Ishikawa (cell line): ENCODE results near the gene PPP1R1C.

ENCODE experiments used
- CEBPB ChIP-seq: IDR thresholded peaks from 2 replicates; pipeline ENCODE4 v1.6.1; 2012
- CREB1 ChIP-seq: IDR thresholded peaks from 2 replicates; pipeline ENCODE4 v1.6.1; 2012; ENCODE audit warnings: low read depth
- EGR1 ChIP-seq: IDR thresholded peaks from 2 replicates; pipeline ENCODE4 v1.6.1; 2012
- EP300 ChIP-seq: IDR thresholded peaks from 2 replicates; pipeline ENCODE4 v1.6.1; 2012; ENCODE audit warnings: borderline replicate concordance
- FOXM1 ChIP-seq: IDR thresholded peaks from 2 replicates; pipeline ENCODE4 v1.6.1; 2012; ENCODE audit warnings: low read depth, borderline replicate concordance
- MAX ChIP-seq: IDR thresholded peaks from 2 replicates; pipeline ENCODE4 v1.6.1; 2012
- NFIC ChIP-seq: IDR thresholded peaks from 2 replicates; pipeline ENCODE4 v1.6.1; 2012
- RAD21 ChIP-seq: IDR thresholded peaks from 2 replicates; pipeline ENCODE4 v1.6.1; 2012; ENCODE audit warnings: low read depth
- REST ChIP-seq: IDR thresholded peaks from 2 replicates; pipeline ENCODE4 v1.6.1; 2012; ENCODE audit warnings: low read depth, mild to moderate bottlenecking
- TAF1 ChIP-seq: IDR thresholded peaks from 2 replicates; pipeline ENCODE4 v1.6.1; 2012; ENCODE audit warnings: low read depth, mild to moderate bottlenecking
- TCF12 ChIP-seq: IDR thresholded peaks from 2 replicates; pipeline ENCODE4 v1.6.1; 2012; ENCODE audit warnings: low read depth
- TEAD4 ChIP-seq: IDR thresholded peaks from 2 replicates; pipeline ENCODE4 v1.6.1; 2012
- USF1 ChIP-seq: IDR thresholded peaks from 2 replicates; pipeline ENCODE4 v1.6.1; 2012
- YY1 ChIP-seq: IDR thresholded peaks from 2 replicates; pipeline ENCODE4 v1.6.1; 2012; ENCODE audit warnings: low read depth
- ZBTB7A ChIP-seq: IDR thresholded peaks from 2 replicates; pipeline ENCODE4 v1.6.1; 2012; ENCODE audit warnings: low read depth

The PPP1R1C gene

DNA sequence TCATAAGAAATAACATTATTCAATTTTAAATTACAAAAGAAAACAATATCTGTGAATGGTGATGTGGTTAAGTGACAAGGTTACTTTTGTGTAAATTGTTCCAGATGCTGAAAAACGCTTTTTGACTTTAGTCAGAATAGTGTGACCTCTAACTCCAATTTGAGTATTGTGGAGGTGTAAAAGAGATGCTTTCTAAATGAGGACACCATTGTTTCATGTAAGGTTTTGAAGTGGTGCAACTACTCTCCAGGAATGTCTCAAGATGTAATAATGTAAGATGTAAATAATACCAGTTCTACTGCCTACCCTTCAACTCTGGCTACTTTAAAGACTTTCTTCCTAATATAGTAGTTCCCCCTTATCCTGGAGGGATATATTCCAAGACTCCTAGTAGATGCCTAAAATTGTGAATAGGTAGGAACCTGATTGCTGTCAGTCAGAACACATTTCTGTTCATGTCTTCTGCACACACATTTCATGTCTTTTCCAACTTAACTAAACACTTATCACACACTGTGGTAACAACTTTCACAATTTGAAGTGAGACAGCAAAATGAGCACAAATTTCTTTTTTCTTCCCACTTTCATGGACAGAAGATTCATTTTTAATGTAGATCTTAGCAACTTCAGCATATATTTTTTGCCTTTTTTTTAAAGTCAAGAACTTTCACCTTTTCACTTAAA is 39.1 kb upstream of the PPP1R1C start:
- TF ChIP-seq EP300: no peak
- TF ChIP-seq MAX: no peak
- TF ChIP-seq REST: no peak
- no peak for TF ChIP-seq TCF12
- TF ChIP-seq CREB1: no peak
- no peak for TF ChIP-seq TAF1
- TF ChIP-seq CEBPB: no peak
- no peak for TF ChIP-seq NFIC
- no peak for TF ChIP-seq TEAD4
- no peak for TF ChIP-seq EGR1
- TF ChIP-seq YY1: no peak
- no peak for TF ChIP-seq FOXM1
- no peak for TF ChIP-seq ZBTB7A
- TF ChIP-seq RAD21: no peak
- no peak for TF ChIP-seq USF1

GRCh38 chr2:181947273-181947672 is 38.4 kb upstream of the PPP1R1C start:
- TF ChIP-seq EGR1: no peak
- 0 out of 2 replicates have a peak, but pooled peaks have one; percentile 11 for TF ChIP-seq NFIC
- peak; percentile 42; the same call in 1 of the 2 replicates for TF ChIP-seq TEAD4

DNA sequence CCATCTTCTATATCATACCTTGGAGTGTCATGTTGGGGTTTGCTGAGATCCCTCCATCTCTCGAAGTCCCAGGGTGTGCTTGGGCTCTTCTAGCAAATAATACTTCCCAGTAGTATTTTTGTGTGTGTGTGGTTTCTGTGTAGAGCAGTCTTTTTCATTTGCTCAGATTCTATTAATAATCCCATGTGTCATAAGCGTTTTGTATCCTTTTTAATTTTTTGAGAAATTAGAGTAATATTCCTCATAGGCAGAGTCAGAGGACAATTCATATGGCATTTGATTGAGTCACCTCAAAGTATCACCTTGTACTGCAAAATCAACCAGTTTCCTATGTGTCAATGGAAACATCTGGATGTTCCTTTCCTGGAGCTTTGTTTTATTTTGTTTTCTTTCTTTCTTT is 37.4 kb upstream of the PPP1R1C start:
- TF ChIP-seq CEBPB (no peak), FOXM1 (no peak), TEAD4 (no peak), REST (no peak), RAD21 (no peak), YY1 (no peak), EP300 (no peak), TAF1 (no peak), USF1 (no peak), NFIC (no peak)

DNA sequence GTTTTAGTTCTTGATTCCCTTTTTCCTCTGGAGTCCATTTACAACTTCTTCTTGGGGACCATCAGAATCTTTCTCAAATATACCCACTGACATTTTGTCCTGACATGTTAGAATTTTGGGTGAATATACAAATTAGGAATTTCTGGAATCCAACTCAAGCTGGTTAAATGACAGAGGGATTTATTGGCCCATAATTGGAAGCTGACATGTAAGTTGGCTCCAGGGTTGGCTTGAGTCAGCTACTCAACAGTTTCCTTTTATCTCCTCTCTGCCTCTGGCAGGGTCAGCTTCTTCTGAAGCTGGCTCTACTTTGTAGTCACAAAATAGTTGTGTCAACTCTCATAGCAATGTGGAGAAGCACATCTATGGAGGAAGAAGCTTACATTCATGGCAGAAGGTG is 36.6 kb upstream of the PPP1R1C start:
- TF ChIP-seq NFIC (no peak), CREB1 (no peak), YY1 (no peak), MAX (no peak), EGR1 (no peak), RAD21 (no peak), REST (no peak), TEAD4 (no peak), CEBPB (no peak), FOXM1 (no peak), EP300 (no peak), USF1 (no peak)
